Loucy (cell line): Measurements from ENCODE around the gene KLK13.

Experiments used
- CTCF ChIP-seq: fragments of 200-600 bp; sonication (generic); conservative IDR thresholded peaks from 2 replicates; pipeline ENCODE4 v1.5.1; 2014; ENCODE audit warnings: mild to moderate bottlenecking, antibody characterized with exemption, low read length
- EZH2phosphoT487 ChIP-seq: fragments of 200-600 bp; IDR thresholded peaks from 2 replicates; pipeline ENCODE4 v1.6.1; 2018; ENCODE audit warnings: antibody characterized with exemption, mild to moderate bottlenecking, moderate library complexity, borderline replicate concordance

GRCh38 chr19:51023946-51024345 is 40.9 kb downstream of the KLK13 start:
- no peak for TF ChIP-seq CTCF
- TF ChIP-seq EZH2phosphoT487: no peak
